ENCODE measurements around the gene MYBPH.

MYBPH gene

GRCh38 chr1:203199002-203199401 lies 23.4 kb upstream of the MYBPH start:
- Histone ChIP-seq H3F3A (ENCODE audit: insufficient read depth, low read length) (no peaks in the 10 kb centered on the region), H3K9me3 (replicated peaks; ENCODE audit: insufficient read depth, low read length) (no peaks in the 10 kb centered on the region), H3K27ac (ENCODE audit: low read length) (no peak overlapping the region), H3K4me3 (ENCODE audit: low read length) (no peak overlapping the region), H3K36me3 (replicated peaks; ENCODE audit: insufficient read depth, low read length) (no peaks in the 10 kb centered on the region), H2AFZ (ENCODE audit: low read length) (no peak overlapping the region), H3K4me2 (ENCODE audit: low read depth, low read length) (no peak overlapping the region), H3K9me2 (replicated peaks; ENCODE audit: insufficient read depth, low read length) (no peaks in the 10 kb centered on the region), H3K9ac (ENCODE audit: low read length) (no peak overlapping the region), H4K20me1 (ENCODE audit: insufficient read depth, low read length) (no peaks in the 10 kb centered on the region), H3K27me3 (replicated peaks; ENCODE audit: insufficient read depth, low read length) (no peaks in the 10 kb centered on the region), H3K79me2 (ENCODE audit: low read length) (no peaks in the 10 kb centered on the region), H3K4me1 (ENCODE audit: low read length) (peaks cover 5% of the 10 kb centered on the region; the same call in 1 of the 2 replicates)
- no peak for TF ChIP-seq EZH2phosphoT487 (IDR thresholded peaks at IDR 0.05; ENCODE audit: low read length)
- no peak for TF ChIP-seq CTCF (IDR thresholded peaks at IDR 0.05; ENCODE audit: low read length)
- TF ChIP-seq EZH2 (optimal IDR thresholded peaks at IDR 0.05; ENCODE audit: low read depth, low read length) = no peak
- no peak for DNase-seq

GRCh38 chr1:203197625-203198024 lies 22.0 kb upstream of the MYBPH start:
- no peaks in the 10 kb centered on the region for H4K20me1 ChIP-seq (ENCODE audit: insufficient read depth, low read length)

GRCh38 chr1:203196371-203196770 lies 20.7 kb upstream of the MYBPH start:
- TF ChIP-seq EZH2phosphoT487 (IDR thresholded peaks at IDR 0.05; ENCODE audit: low read length) (no peak), CTCF (IDR thresholded peaks at IDR 0.05; ENCODE audit: low read length) (no peak), EZH2 (optimal IDR thresholded peaks at IDR 0.05; ENCODE audit: low read depth, low read length) (no peak)
- H4K20me1 ChIP-seq (ENCODE audit: insufficient read depth, low read length) = no peaks in the 10 kb centered on the region
- H3K27ac ChIP-seq (ENCODE audit: low read length) = no peak overlapping the region
- H3F3A ChIP-seq (ENCODE audit: insufficient read depth, low read length) = no peaks in the 10 kb centered on the region
- H3K9me3 ChIP-seq (replicated peaks; ENCODE audit: insufficient read depth, low read length) = no peaks in the 10 kb centered on the region
- no peak overlapping the region for H2AFZ ChIP-seq (ENCODE audit: low read length)
- H3K4me1 ChIP-seq (ENCODE audit: low read length) = peaks cover 5% of the 10 kb centered on the region; the same call in 1 of the 2 replicates
- no peaks in the 10 kb centered on the region for H3K79me2 ChIP-seq (ENCODE audit: low read length)
- no peaks in the 10 kb centered on the region for H3K9me2 ChIP-seq (replicated peaks; ENCODE audit: insufficient read depth, low read length)
- H3K9ac ChIP-seq (ENCODE audit: low read length) = no peak overlapping the region
- no peak for DNase-seq
- H3K4me3 ChIP-seq (ENCODE audit: low read length) = no peak overlapping the region
- H3K36me3 ChIP-seq (replicated peaks; ENCODE audit: insufficient read depth, low read length) = no peaks in the 10 kb centered on the region
- no peak overlapping the region for H3K4me2 ChIP-seq (ENCODE audit: low read depth, low read length)
- H3K27me3 ChIP-seq (replicated peaks; ENCODE audit: insufficient read depth, low read length) = no peaks in the 10 kb centered on the region

More at GRCh38 chr1:203197625-203198024, 22.0 kb upstream of the MYBPH start:
- Histone ChIP-seq H3K27me3 (replicated peaks; ENCODE audit: insufficient read depth, low read length) (no peaks in the 10 kb centered on the region), H3K27ac (ENCODE audit: low read length) (no peak overlapping the region), H2AFZ (ENCODE audit: low read length) (no peak overlapping the region), H3K79me2 (ENCODE audit: low read length) (no peaks in the 10 kb centered on the region), H3F3A (ENCODE audit: insufficient read depth, low read length) (no peaks in the 10 kb centered on the region), H3K4me2 (ENCODE audit: low read depth, low read length) (no peak overlapping the region), H3K4me3 (ENCODE audit: low read length) (no peak overlapping the region), H3K9ac (ENCODE audit: low read length) (no peak overlapping the region), H3K9me3 (replicated peaks; ENCODE audit: insufficient read depth, low read length) (no peaks in the 10 kb centered on the region), H3K36me3 (replicated peaks; ENCODE audit: insufficient read depth, low read length) (no peaks in the 10 kb centered on the region), H3K4me1 (ENCODE audit: low read length) (peaks cover 5% of the 10 kb centered on the region; the same call in 1 of the 2 replicates), H3K9me2 (replicated peaks; ENCODE audit: insufficient read depth, low read length) (no peaks in the 10 kb centered on the region)
- DNase-seq = no peak
- TF ChIP-seq EZH2 (optimal IDR thresholded peaks at IDR 0.05; ENCODE audit: low read depth, low read length) (no peak), EZH2phosphoT487 (IDR thresholded peaks at IDR 0.05; ENCODE audit: low read length) (no peak), CTCF (IDR thresholded peaks at IDR 0.05; ENCODE audit: low read length) (no peak)

All from MM.1S (cell line).